ENCODE data around the gene NSDHL. TPM values are rescaled to one million over a fixed set of nuclear protein-coding genes. Genes with fewer than 3 reads are reported as not detected.

Gene NSDHL
- total and polyA plus RNA-seq, 10 donors, result 6.1 to 11.2 (median 9.0) TPM

DNA sequence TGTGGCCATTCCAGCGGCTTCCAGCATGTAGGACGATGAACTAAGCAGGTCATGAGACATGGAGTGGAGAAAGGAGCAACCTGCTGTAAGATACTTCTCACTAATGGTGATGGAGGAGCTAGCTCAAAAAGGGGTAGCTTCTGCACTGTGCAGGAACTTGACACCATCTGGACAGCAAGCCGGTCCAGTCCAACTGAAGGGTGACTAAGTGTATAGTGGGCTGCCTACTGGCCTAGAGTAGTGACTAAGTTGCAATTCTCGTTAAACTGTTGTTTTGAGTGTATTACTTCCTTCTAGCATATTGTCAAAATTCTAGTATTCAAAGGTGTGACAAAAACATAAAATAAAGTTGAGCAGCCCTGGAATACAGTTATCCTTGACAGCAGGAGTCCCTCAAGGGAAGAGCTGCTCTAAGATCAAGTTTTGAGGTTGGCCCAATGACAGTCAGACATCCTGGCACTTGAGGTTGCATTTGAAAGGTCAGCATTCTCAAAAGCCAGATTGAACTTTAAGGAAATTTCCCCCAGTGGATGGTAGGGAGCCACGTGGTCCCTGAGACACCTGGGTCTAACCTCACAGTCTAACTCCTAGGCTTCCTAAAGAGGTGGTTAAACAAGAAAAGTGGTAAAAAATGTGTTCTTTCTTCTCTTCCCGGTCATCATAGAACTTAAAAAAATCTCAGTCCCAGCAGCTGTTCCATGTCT lies 8.3 kb upstream of the NSDHL start:
- peaks cover 0 to 5% (median 0%) of the 10 kb centered on the region in 6 donors for H3K36me3 ChIP-seq
- H3K4me1 ChIP-seq, result no peaks in the 10 kb centered on the region
- H3K4me3 ChIP-seq, result no peak overlapping the region
- WGBS, 5 donors, result 53 to 69% (median 62%) methylated on average over 6 of the region's 6 CpGs
- TF ChIP-seq, protein P1, sequence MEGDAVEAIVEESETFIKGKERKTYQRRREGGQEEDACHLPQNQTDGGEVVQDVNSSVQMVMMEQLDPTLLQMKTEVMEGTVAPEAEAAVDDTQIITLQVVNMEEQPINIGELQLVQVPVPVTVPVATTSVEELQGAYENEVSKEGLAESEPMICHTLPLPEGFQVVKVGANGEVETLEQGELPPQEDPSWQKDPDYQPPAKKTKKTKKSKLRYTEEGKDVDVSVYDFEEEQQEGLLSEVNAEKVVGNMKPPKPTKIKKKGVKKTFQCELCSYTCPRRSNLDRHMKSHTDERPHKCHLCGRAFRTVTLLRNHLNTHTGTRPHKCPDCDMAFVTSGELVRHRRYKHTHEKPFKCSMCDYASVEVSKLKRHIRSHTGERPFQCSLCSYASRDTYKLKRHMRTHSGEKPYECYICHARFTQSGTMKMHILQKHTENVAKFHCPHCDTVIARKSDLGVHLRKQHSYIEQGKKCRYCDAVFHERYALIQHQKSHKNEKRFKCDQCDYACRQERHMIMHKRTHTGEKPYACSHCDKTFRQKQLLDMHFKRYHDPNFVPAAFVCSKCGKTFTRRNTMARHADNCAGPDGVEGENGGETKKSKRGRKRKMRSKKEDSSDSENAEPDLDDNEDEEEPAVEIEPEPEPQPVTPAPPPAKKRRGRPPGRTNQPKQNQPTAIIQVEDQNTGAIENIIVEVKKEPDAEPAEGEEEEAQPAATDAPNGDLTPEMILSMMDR (IDR thresholded peaks at IDR 0.05 in 8 of 11, conservative IDR thresholded peaks at IDR 0.05 in 3 of 11), result no peak
- TF ChIP-seq POLR2A (IDR thresholded peaks at IDR 0.05) (no peak), POLR2AphosphoS5 (IDR thresholded peaks at IDR 0.05) (no peak)
- no peak for DNase-seq
- H3K27ac ChIP-seq, result no peak overlapping the region
- intact Hi-C loops (cut with DNase I; ENCODE audit: low total_unique reads), result no loop called here
- peaks cover 0 to 12% (median 0%) of the 10 kb centered on the region in 7 donors for H3K27me3 ChIP-seq (replicated peaks in 1 of 7)
- H3K9me3 ChIP-seq, result no peaks in the 10 kb centered on the region

DNA sequence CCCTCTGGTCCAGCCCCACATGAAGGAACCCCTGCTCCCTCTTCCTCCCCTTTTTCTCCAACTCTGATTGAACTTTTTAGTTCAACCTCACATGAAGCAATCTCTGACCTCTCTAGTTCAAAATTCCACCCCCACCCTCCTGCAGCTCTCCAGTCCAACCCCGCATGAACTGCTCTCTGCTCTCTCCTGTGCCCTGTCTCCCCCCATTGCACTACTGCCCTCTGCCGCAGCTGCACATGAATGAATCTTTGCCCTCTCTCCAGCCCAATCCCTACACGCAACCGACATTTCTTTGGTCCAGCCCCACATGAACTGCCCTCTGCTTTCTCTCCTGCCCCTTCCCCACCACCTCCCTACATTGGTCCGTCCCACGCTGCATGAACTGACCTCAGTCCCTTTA lies 7.2 kb upstream of the NSDHL start:
- H3K4me1 ChIP-seq, result no peaks in the 10 kb centered on the region

DNA sequence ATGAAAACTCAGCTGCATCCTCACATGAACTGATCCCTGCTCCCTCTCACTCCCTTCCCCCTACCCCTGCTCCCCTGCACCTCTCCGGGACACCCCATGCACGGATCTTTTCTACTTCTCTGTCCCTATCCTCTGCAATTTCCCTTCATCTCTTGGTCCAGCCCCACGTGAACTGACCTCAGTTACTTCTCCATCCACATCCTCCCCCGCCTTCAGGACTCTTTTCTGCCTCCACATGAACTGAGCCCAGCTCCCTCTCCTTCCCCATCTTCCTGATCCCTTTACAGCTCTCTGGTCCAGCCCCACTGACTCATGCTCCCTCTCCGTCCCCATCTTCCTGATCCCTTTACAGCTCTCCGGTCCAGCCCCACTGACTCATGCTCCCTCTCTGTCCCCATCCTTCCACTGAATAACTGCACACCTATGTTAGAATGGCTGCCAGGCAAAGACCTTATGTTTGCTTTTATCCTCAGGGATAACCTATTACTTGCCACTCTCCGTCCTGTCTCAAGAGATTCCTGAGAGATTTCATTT lies 6.0 kb upstream of the NSDHL start:
- H3K27me3 ChIP-seq (replicated peaks in 1 of 7), result peaks cover 0 to 12% (median 0%) of the 10 kb centered on the region in 7 donors
- H3K36me3 ChIP-seq, result peaks cover 0 to 16% (median 0%) of the 10 kb centered on the region in 6 donors
- DNase-seq, result no peak
- 58 to 71% (median 61%) methylated on average over 7 of the region's 7 CpGs for WGBS, 5 donors
- no peak overlapping the region for H3K27ac ChIP-seq
- peaks cover 0 to 5% (median 2%) of the 10 kb centered on the region in 6 donors for H3K4me1 ChIP-seq
- TF ChIP-seq POLR2A (IDR thresholded peaks at IDR 0.05), result no peak
- TF ChIP-seq, protein P1 (IDR thresholded peaks at IDR 0.05 in 8 of 11, conservative IDR thresholded peaks at IDR 0.05 in 3 of 11), result no peak
- no peak for TF ChIP-seq POLR2AphosphoS5 (IDR thresholded peaks at IDR 0.05)
- no peak overlapping the region for H3K4me3 ChIP-seq
- intact Hi-C loops (cut with DNase I; ENCODE audit: low total_unique reads), result no loop called here
- H3K9me3 ChIP-seq, result no peaks in the 10 kb centered on the region

More for the DNA sequence above, 7.2 kb upstream of the NSDHL start:
- peaks cover 0 to 12% (median 0%) of the 10 kb centered on the region in 7 donors for H3K27me3 ChIP-seq (replicated peaks in 1 of 7)
- no peak for DNase-seq
- TF ChIP-seq POLR2AphosphoS5 (IDR thresholded peaks at IDR 0.05) (no peak), POLR2A (IDR thresholded peaks at IDR 0.05) (no peak)
- TF ChIP-seq, protein P1 (IDR thresholded peaks at IDR 0.05 in 8 of 11, conservative IDR thresholded peaks at IDR 0.05 in 3 of 11), result no peak
- H3K27ac ChIP-seq, result no peak overlapping the region
- no peaks in the 10 kb centered on the region for H3K9me3 ChIP-seq
- intact Hi-C loops (cut with DNase I; ENCODE audit: low total_unique reads), result no loop called here
- H3K4me3 ChIP-seq, result no peak overlapping the region
- 60 to 70% (median 68%) methylated on average over 6 of the region's 6 CpGs for WGBS, 5 donors
- peaks cover 0 to 16% (median 0%) of the 10 kb centered on the region in 6 donors for H3K36me3 ChIP-seq

DNA sequence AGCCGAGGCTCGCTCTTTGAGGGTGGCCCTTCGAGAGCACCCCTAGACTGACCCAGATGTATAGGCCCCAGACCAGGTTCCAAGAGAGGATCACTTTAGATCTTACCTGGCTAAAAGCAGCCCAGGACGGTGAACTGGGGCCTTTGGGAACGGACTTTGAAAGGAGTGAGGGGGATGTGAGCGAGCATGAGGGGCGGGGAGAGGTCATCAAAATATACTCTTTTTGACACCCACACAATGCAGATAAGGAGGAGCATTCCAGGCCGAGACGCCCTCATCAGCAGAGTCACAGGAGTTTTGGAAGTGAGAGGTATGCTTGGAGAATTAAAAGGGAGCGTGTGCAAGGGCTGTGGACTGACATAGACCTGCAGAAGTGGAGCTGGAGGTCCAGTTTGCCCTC lies 528 bp downstream of the NSDHL start:
- Histone ChIP-seq H3K4me3 (peak overlapping the region; percentile 47 to 85 (median 56)), H3K36me3 (peaks cover 0 to 22% (median 0%) of the 10 kb centered on the region in 6 donors), H3K27me3 (replicated peaks in 1 of 7) (no peaks in the 10 kb centered on the region), H3K4me1 (peaks cover 0 to 31% (median 17%) of the 10 kb centered on the region in 6 donors), H3K9me3 (peaks cover 0 to under 1% (median 0%) of the 10 kb centered on the region in 8 donors), H3K27ac (peak overlapping the region in 6 of 8 donors; percentile 60 to 82 (median 74))
- TF ChIP-seq POLR2AphosphoS5 (IDR thresholded peaks at IDR 0.05) (no peak), POLR2A (IDR thresholded peaks at IDR 0.05) (no peak)
- TF ChIP-seq, protein P1 (IDR thresholded peaks at IDR 0.05 in 8 of 11, conservative IDR thresholded peaks at IDR 0.05 in 3 of 11), result no peak
- intact Hi-C loops (cut with DNase I; ENCODE audit: low total_unique reads), result no loop called here
- DNase-seq, result no peak
- 5 to 38% (median 15%) methylated on average over 3 to 10 of the region's 10 CpGs for WGBS, 5 donors

Measured in spleen (tissue), 11 donors.